HepG2 (cell line): ENCODE results near the gene PYGO2. TPM values are rescaled to one million over a fixed set of nuclear protein-coding genes. Genes with fewer than 3 reads are reported as not detected.

ENCODE experiments used
- ATAC-seq: fragments of 200-7000 bp; cut with Tn5 transposase; 3 replicates; pipeline ENCODE4 v1.9.1; 2020; ENCODE audit warnings: mild to moderate bottlenecking, moderate library complexity
- BruUV-seq: library from RNA; stranded (reverse); fragments of 400-500 nt; replicated peaks from 2 replicates; lab custom pipeline; 2021; lab: Mats Ljungman, UMichigan
- CTCF ChIA-PET: fragments of 300-600 bp; formaldehyde crosslinking; extraction: SDS; loops from one replicate; lab custom pipeline; 2021; ENCODE audit warnings: low total read pairs, inconsistent platforms, low intra/inter-chr PET ratio; lab: Yijun Ruan, JAX
- POLR2A ChIA-PET: fragments of 350-600 bp; sonication (Branson Sonifier 250); formaldehyde crosslinking; loops from one replicate; lab custom pipeline; 2020; ENCODE audit warnings: antibody characterized with exemption, inconsistent platforms; lab: Yijun Ruan, JAX
- DNase-seq: peaks from one replicate; pipeline ENCODE4 v3.0.0-alpha.2; 2015; ENCODE audit warnings: low spot score
- FAIRE-seq: peaks from 3 replicates; lab custom pipeline; 2011; peaks lifted over from hg19 to GRCh38; lab: Jason Lieb, UNC
- H2AFZ ChIP-seq: one replicate; pipeline ENCODE4 v1.6.1; 2011; ENCODE audit warnings: low read length, inconsistent platforms
- H3K27ac ChIP-seq: fragments of 300-600 bp; 3 replicates; pipeline ENCODE4 v1.8.0; 2011; ENCODE audit warnings: mixed run types, mild to moderate bottlenecking, mixed read lengths, low read length, inconsistent platforms; ENCODE audit not compliant: insufficient read depth; ENCODE audit errors: extremely low read length
- H3K27me3 ChIP-seq, 2 experiments: fragments of 200-600 bp in 1 of 2; 2 replicates in 1 of 2; 3 replicates in 1 of 2; pipeline versions ENCODE4 v1.6.0 to v1.8.0; 2011; ENCODE audit warnings: low read length in 2 of 2, mild to moderate bottlenecking in 2 of 2, moderate library complexity in 2 of 2, inconsistent platforms in 1 of 2; ENCODE audit not compliant: insufficient read depth in 2 of 2, control insufficient read depth in 1 of 2
- H3K36me3 ChIP-seq, 2 experiments: fragments of 200-600 bp in 1 of 2; replicated peaks in 1 of 2; 2 replicates in 1 of 2; 3 replicates in 1 of 2; pipeline versions ENCODE4 v1.5.1 to v1.8.0; 2011; ENCODE audit warnings: low read length in 2 of 2, inconsistent platforms in 1 of 2; ENCODE audit not compliant: insufficient read depth in 2 of 2, control insufficient read depth in 1 of 2
- H3K4me1 ChIP-seq: 2 replicates; pipeline ENCODE4 v1.5.1; 2012; ENCODE audit warnings: low read length, inconsistent platforms; ENCODE audit not compliant: insufficient read depth
- H3K4me2 ChIP-seq: 2 replicates; pipeline ENCODE4 v1.6.0; 2011; ENCODE audit warnings: low read depth, low read length, inconsistent platforms
- H3K4me3 ChIP-seq, 3 experiments: fragments of 200-600 bp in 1 of 3; sonication (generic), shearing (Covaris generic) in 1 of 3; replicated peaks in 1 of 3; 2 replicates each; pipeline ENCODE4 v1.5.1; 2011 to 2016; ENCODE audit warnings: low read length in 3 of 3, inconsistent platforms in 2 of 3, low read depth in 2 of 3, mild to moderate bottlenecking in 2 of 3, control low read depth in 1 of 3, mixed read lengths in 1 of 3; ENCODE audit not compliant: insufficient read depth in 1 of 3
- H3K79me2 ChIP-seq: one replicate; pipeline ENCODE4 v1.6.1; 2011; ENCODE audit warnings: low read length, inconsistent platforms; ENCODE audit not compliant: insufficient read depth
- H3K9ac ChIP-seq: 2 replicates; pipeline ENCODE4 v1.6.0; 2011; ENCODE audit warnings: mild to moderate bottlenecking, low read depth, low read length, inconsistent platforms; ENCODE audit not compliant: insufficient read depth
- H3K9me3 ChIP-seq: 2 replicates; pipeline ENCODE4 v1.5.1; 2012; ENCODE audit warnings: mild to moderate bottlenecking, low read length
- H4K20me1 ChIP-seq: 2 replicates; pipeline ENCODE4 v1.6.0; 2011; ENCODE audit warnings: inconsistent platforms, mild to moderate bottlenecking, low read length, moderate library complexity; ENCODE audit not compliant: insufficient read depth
- DR1 ChIP-seq: sonication (generic); formaldehyde crosslinking; IDR thresholded peaks from 2 replicates; pipeline ENCODE4 v1.8.0; 2021; ENCODE audit warnings: mild to moderate bottlenecking, missing genetic modification reagents, inconsistent platforms
- FIP1L1 ChIP-seq: fragments of 200-400 bp; formaldehyde crosslinking; IDR thresholded peaks from 2 replicates; pipeline ENCODE4 v1.6.1; 2018; ENCODE audit warnings: low read depth, mild to moderate bottlenecking, low read length, moderate library complexity, borderline replicate concordance; ENCODE audit not compliant: insufficient read depth
- KDM5A ChIP-seq: fragments of 200-600 bp; sonication (generic); IDR thresholded peaks from 2 replicates; pipeline ENCODE4 v1.7.0; 2018; ENCODE audit warnings: antibody characterized with exemption, mild to moderate bottlenecking, low read length, borderline replicate concordance
- MYC ChIP-seq: sonication (generic); formaldehyde crosslinking; IDR thresholded peaks from 2 replicates; pipeline ENCODE4 v1.9.0; 2021; ENCODE audit warnings: missing genetic modification reagents, borderline replicate concordance
- NCOA2 ChIP-seq: sonication (generic); formaldehyde crosslinking; IDR thresholded peaks from 2 replicates; pipeline ENCODE4 v1.8.0; 2022; ENCODE audit warnings: inconsistent platforms
- NFE2L1 ChIP-seq: sonication (generic); formaldehyde crosslinking; IDR thresholded peaks from 2 replicates; pipeline ENCODE4 v1.4.0; 2020; ENCODE audit warnings: missing genetic modification reagents, mild to moderate bottlenecking, borderline replicate concordance
- NR2C2 ChIP-seq: sonication (generic); formaldehyde crosslinking; IDR thresholded peaks from 2 replicates; pipeline ENCODE4 v1.4.0; 2020; ENCODE audit warnings: missing genetic modification reagents, mild to moderate bottlenecking, moderate library complexity, borderline replicate concordance
- ZKSCAN5 ChIP-seq: sonication (generic); formaldehyde crosslinking; IDR thresholded peaks from 2 replicates; pipeline ENCODE4 v1.5.1; 2020; ENCODE audit warnings: mild to moderate bottlenecking, missing genetic modification reagents
- ZNF10 ChIP-seq: sonication (generic); formaldehyde crosslinking; IDR thresholded peaks from 2 replicates; pipeline ENCODE4 v1.4.0; 2020; ENCODE audit warnings: mild to moderate bottlenecking, low read depth, missing genetic modification reagents, borderline replicate concordance
- ZNF121 ChIP-seq: sonication (generic); formaldehyde crosslinking; IDR thresholded peaks from 2 replicates; pipeline ENCODE4 v1.5.0; 2020; ENCODE audit warnings: mild to moderate bottlenecking, missing genetic modification reagents
- ZNF207 ChIP-seq: fragments of 450-650 bp; IDR thresholded peaks from 2 replicates; pipeline ENCODE4 v1.6.1; 2016; ENCODE audit warnings: antibody characterized with exemption, borderline replicate concordance
- ZNF44 ChIP-seq: sonication (generic); formaldehyde crosslinking; IDR thresholded peaks from 2 replicates; pipeline ENCODE4 v1.5.1; 2020; ENCODE audit warnings: mild to moderate bottlenecking, missing genetic modification reagents
- ZNF629 ChIP-seq: sonication (generic); formaldehyde crosslinking; conservative IDR thresholded peaks from 2 replicates; pipeline ENCODE4 v1.5.0; 2020; ENCODE audit warnings: missing genetic modification reagents
- ZNF839 ChIP-seq: sonication (generic); formaldehyde crosslinking; IDR thresholded peaks from 2 replicates; pipeline ENCODE4 v1.4.0; 2020; ENCODE audit warnings: missing genetic modification reagents, mild to moderate bottlenecking, borderline replicate concordance
- WGBS: methylation state at CpG from one replicate; pipeline ENCODE4 v1.1.6; 2017; ENCODE audit warnings: low lambda C conversion rate; 5-methylcytosine and 5-hydroxymethylcytosine counted together
- in situ Hi-C: cut with HindIII; loops from 2 replicates; pipeline ENCODE4 v1.10.0; 2017; ENCODE audit warnings: low pct_unique_long_range_greater_than_20kb; ENCODE audit not compliant: extremely low pct_ligation_motif_present
- intact Hi-C: fragments of 100-400 bp; cut with micrococcal nuclease; formaldehyde crosslinking; loops from one replicate; pipeline ENCODE4 v1.10.0; 2022; ENCODE audit not compliant: unreplicated experiment
- polyA plus RNA-seq, 8 experiments: library from polyadenylated mRNA; depleted of rRNA in 3 of 8; stranded (reverse) in 7 of 8; unstranded in 1 of 8; fragments of >200 nt; fragmentation: Illumina TruSeq in 4 of 8; extraction: Trizol in 4 of 8; gene quantifications; 2 replicates each; pipeline versions ENCODE4 v1.2.1 to v1.2.3, GENCODE V29; 2011 to 2016; ENCODE audit warnings: low read depth in 4 of 8, missing spikeins in 1 of 8, mixed read lengths in 1 of 8; ENCODE audit not compliant: insufficient read depth in 1 of 8
- total RNA-seq, 5 experiments: library from RNA; depleted of rRNA; stranded (reverse); fragments of >200 nt; fragmentation: Illumina TruSeq; extraction: Trizol; gene quantifications; 2 replicates each; pipeline ENCODE4 v1.2.3, GENCODE V29; 2016; ENCODE audit warnings: low read depth in 1 of 5
- TF ChIP-seq, protein P1 (sequence below): sonication (generic); formaldehyde crosslinking; IDR thresholded peaks from 2 replicates; pipeline ENCODE4 v1.8.0; 2022; ENCODE audit warnings: missing genetic modification reagents, low read depth, mild to moderate bottlenecking, borderline replicate concordance
- TF ChIP-seq, protein P2 (sequence below): sonication (generic); formaldehyde crosslinking; IDR thresholded peaks from 2 replicates; pipeline ENCODE4 v1.4.0; 2020; ENCODE audit warnings: mild to moderate bottlenecking, missing genetic modification reagents

Gene PYGO2
- total and polyA plus RNA-seq, 2 of the 13 experiments (the other 11 are each of a cell fraction or from before 2014, with no cell fraction given): 20.3 to 21.8 TPM

- Histone ChIP-seq H3K27me3 (no peaks in the 10 kb centered on the region), H4K20me1 (no peaks in the 10 kb centered on the region), H3K4me3 (no peak overlapping the region), H3K9ac (no peak overlapping the region), H3K79me2 (no peaks in the 10 kb centered on the region), H3K27ac (no peak overlapping the region), H2AFZ (no peak overlapping the region), H3K9me3 (no peaks in the 10 kb centered on the region), H3K4me2 (no peak overlapping the region), H3K36me3 (no peaks in the 10 kb centered on the region), H3K4me1 (peaks cover 62% of the 10 kb centered on the region)
- ATAC-seq (no peak), DNase-seq (no peak), FAIRE-seq (no peak)
- TF ChIP-seq, protein P1, sequence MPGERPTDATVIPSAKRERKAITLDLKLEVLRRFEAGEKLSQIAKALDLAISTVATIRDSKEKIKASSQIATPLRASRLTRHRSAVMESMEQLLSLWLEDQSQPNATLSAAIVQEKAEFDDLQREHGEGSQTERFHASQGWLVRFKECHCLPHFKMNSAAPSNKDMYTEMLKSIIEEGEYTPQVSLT (CRISPR knock-in tag): no peak
- TF ChIP-seq KDM5A: no peak
- no peak for TF ChIP-seq ZNF44 (CRISPR knock-in tag)
- no peak for TF ChIP-seq ZKSCAN5
- TF ChIP-seq MYC (CRISPR knock-in tag): no peak
- TF ChIP-seq NR2C2 (CRISPR knock-in tag): no peak
- no peak for TF ChIP-seq ZNF10
- no peak for TF ChIP-seq DR1
- TF ChIP-seq ZNF629 (CRISPR knock-in tag): peak; percentile 76
- TF ChIP-seq NFE2L1: no peak
- no peak for TF ChIP-seq ZNF207
- TF ChIP-seq, protein P2, sequence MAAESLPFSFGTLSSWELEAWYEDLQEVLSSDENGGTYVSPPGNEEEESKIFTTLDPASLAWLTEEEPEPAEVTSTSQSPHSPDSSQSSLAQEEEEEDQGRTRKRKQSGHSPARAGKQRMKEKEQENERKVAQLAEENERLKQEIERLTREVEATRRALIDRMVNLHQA (CRISPR knock-in tag): no peak
- no peak for TF ChIP-seq NCOA2 (CRISPR knock-in tag)
- peak; percentile 39; the same call in 1 of the 2 replicates for TF ChIP-seq ZNF121
- no peak for TF ChIP-seq FIP1L1
- no peak for TF ChIP-seq ZNF839 (CRISPR knock-in tag)
- POLR2A ChIA-PET: no interaction called here
- 96% methylated on average over 5 of the region's 5 CpGs for WGBS
- intact Hi-C loops (no loop called here), in situ Hi-C loops (no loop called here)
- no TSS peak for BruUV-seq
- CTCF ChIA-PET: no interaction called here
Measured at GRCh38 chr1:154934358-154934948, 27.1 kb downstream of the PYGO2 start.
